GM12878 (cell line): ENCODE measurements around the gene SNRPD3. TPM values are rescaled to one million over a fixed set of nuclear protein-coding genes. Genes with fewer than 3 reads are reported as not detected.

Experiments
- CBFB ChIP-seq: IDR thresholded peaks from 2 replicates; pipeline ENCODE4 v1.6.1; 2016; ENCODE audit warnings: antibody characterized with exemption, low read depth
- CREM ChIP-seq: IDR thresholded peaks from 2 replicates; pipeline ENCODE4 v1.6.1; 2014; ENCODE audit warnings: antibody characterized with exemption, low read depth
- DPF2 ChIP-seq: fragments of 450-650 bp; IDR thresholded peaks from 2 replicates; pipeline ENCODE4 v1.6.1; 2017; ENCODE audit warnings: mild to moderate bottlenecking
- EED ChIP-seq: sonication (generic); IDR thresholded peaks from 2 replicates; pipeline ENCODE4 v1.6.1; 2016; ENCODE audit warnings: antibody characterized with exemption, low read depth
- EGR1 ChIP-seq, 2 experiments: IDR thresholded peaks; 1 replicate in 1 of 2; 2 replicates in 1 of 2; pipeline ENCODE4 v1.6.1; 2011 to 2012; ENCODE audit warnings: low read depth in 2 of 2, low read length in 2 of 2, borderline replicate concordance in 1 of 2, mild to moderate bottlenecking in 1 of 2, moderate library complexity in 1 of 2
- EP300 ChIP-seq, 2 experiments: fragments of 150-350 bp in 1 of 2; IDR thresholded peaks; 2 replicates each; pipeline ENCODE4 v1.6.1; 2011 to 2012; ENCODE audit warnings: low read depth in 2 of 2, low read length in 2 of 2, borderline replicate concordance in 1 of 2, improper control_type of control experiment in 1 of 2, inconsistent platforms in 1 of 2; ENCODE audit not compliant: control insufficient read depth in 1 of 2
- HDGF ChIP-seq: fragments of 450-650 bp; IDR thresholded peaks from 2 replicates; pipeline ENCODE4 v1.6.1; 2016; ENCODE audit warnings: antibody characterized with exemption
- IRF5 ChIP-seq: fragments of 450-650 bp; IDR thresholded peaks from 2 replicates; pipeline ENCODE4 v1.6.1; 2017; ENCODE audit warnings: borderline replicate concordance
- KLF5 ChIP-seq: fragments of 450-650 bp; IDR thresholded peaks from 2 replicates; pipeline ENCODE4 v1.6.1; 2014; ENCODE audit warnings: mild to moderate bottlenecking; ENCODE audit not compliant: partially characterized antibody
- MEF2A ChIP-seq: IDR thresholded peaks from 2 replicates; pipeline ENCODE4 v1.6.1; 2011; ENCODE audit warnings: low read depth, mild to moderate bottlenecking, low read length, moderate library complexity; ENCODE audit not compliant: insufficient read depth
- MEF2B ChIP-seq: fragments of 450-650 bp; IDR thresholded peaks from 2 replicates; pipeline ENCODE4 v1.6.1; 2018; ENCODE audit warnings: mild to moderate bottlenecking, moderate library complexity; ENCODE audit not compliant: partially characterized antibody, poor library complexity, severe bottlenecking
- NBN ChIP-seq: fragments of 450-650 bp; IDR thresholded peaks from 2 replicates; pipeline ENCODE4 v1.6.1; 2016
- NFIC ChIP-seq: IDR thresholded peaks from 2 replicates; pipeline ENCODE4 v1.6.1; 2012; ENCODE audit warnings: low read depth, mild to moderate bottlenecking, inconsistent platforms, low read length, moderate library complexity
- PAX8 ChIP-seq: fragments of 450-650 bp; IDR thresholded peaks from 2 replicates; pipeline ENCODE4 v1.6.1; 2017; ENCODE audit warnings: mild to moderate bottlenecking, moderate library complexity
- POLR2AphosphoS2 ChIP-seq: IDR thresholded peaks from 2 replicates; pipeline ENCODE4 v1.6.1; 2011; ENCODE audit warnings: low read depth, mild to moderate bottlenecking, low read length, improper control_type of control experiment, moderate library complexity
- RELA ChIP-seq: fragments of 450-650 bp; IDR thresholded peaks from 2 replicates; pipeline ENCODE4 v1.8.0; 2014; ENCODE audit warnings: borderline replicate concordance; ENCODE audit not compliant: partially characterized antibody
- RFX5 ChIP-seq: IDR thresholded peaks from 2 replicates; pipeline ENCODE4 v1.6.1; 2011; ENCODE audit warnings: low read depth, low read length, improper control_type of control experiment
- TARDBP ChIP-seq: IDR thresholded peaks from 2 replicates; pipeline ENCODE4 v1.6.1; 2016; ENCODE audit warnings: borderline replicate concordance
- polyA plus RNA-seq, 11 experiments: library from polyadenylated mRNA; depleted of rRNA in 4 of 11; unstranded in 6 of 11; stranded (reverse) in 5 of 11; fragments of >200 nt; fragmentation: Nextera tagmentation in 4 of 11; fragmentation: Illumina TruSeq in 1 of 11; extraction: Ambion mirVana in 4 of 11; extraction: Trizol in 1 of 11; gene quantifications; 1 replicate in 1 of 11; 2 replicates in 10 of 11; pipeline versions ENCODE4 v1.2.1 to v1.2.3, GENCODE V29; 2011 to 2016; ENCODE audit warnings: inconsistent platforms in 2 of 11, missing spikeins in 2 of 11, low read depth in 1 of 11
- total RNA-seq, 4 experiments: library from RNA; depleted of rRNA in 3 of 4; stranded (reverse); fragments of >200 nt in 3 of 4; fragmentation: Illumina TruSeq in 1 of 4; extraction: Trizol in 1 of 4; gene quantifications; 2 replicates each; pipeline versions ENCODE4 v1.2.1 to v1.2.3, GENCODE V29; 2013 to 2021
- TF ChIP-seq, protein P1 (sequence below): fragments of 450-650 bp; IDR thresholded peaks from 2 replicates; pipeline ENCODE4 v1.6.1; 2016; ENCODE audit warnings: mild to moderate bottlenecking
- TF ChIP-seq, protein P2 (sequence below), 3 experiments: IDR thresholded peaks in 2 of 3; conservative IDR thresholded peaks in 1 of 3; 2 replicates each; pipeline ENCODE4 v1.5.1; 2011; ENCODE audit warnings: low read depth in 3 of 3, low read length in 3 of 3, mild to moderate bottlenecking in 3 of 3, control low read depth in 2 of 3, moderate library complexity in 2 of 3, inconsistent platforms in 1 of 3, mixed read lengths in 1 of 3; ENCODE audit not compliant: control insufficient read depth in 2 of 3, insufficient read depth in 1 of 3; ENCODE audit errors: extremely low read depth in 1 of 3
- TF ChIP-seq, protein P3 (sequence below): IDR thresholded peaks from 2 replicates; pipeline ENCODE4 v1.6.1; 2012; ENCODE audit warnings: low read depth, low read length, improper control_type of control experiment
- TF ChIP-seq, protein P4 (sequence below): fragments of 450-650 bp; IDR thresholded peaks from 2 replicates; pipeline ENCODE4 v1.6.1; 2017; ENCODE audit warnings: antibody characterized with exemption, mild to moderate bottlenecking, moderate library complexity

Gene SNRPD3
- total and polyA plus RNA-seq, 10 of the 15 experiments (the other 5 are each of a cell fraction or from before 2014, with no cell fraction given) = 112 to 324 (median 242) TPM

DNA sequence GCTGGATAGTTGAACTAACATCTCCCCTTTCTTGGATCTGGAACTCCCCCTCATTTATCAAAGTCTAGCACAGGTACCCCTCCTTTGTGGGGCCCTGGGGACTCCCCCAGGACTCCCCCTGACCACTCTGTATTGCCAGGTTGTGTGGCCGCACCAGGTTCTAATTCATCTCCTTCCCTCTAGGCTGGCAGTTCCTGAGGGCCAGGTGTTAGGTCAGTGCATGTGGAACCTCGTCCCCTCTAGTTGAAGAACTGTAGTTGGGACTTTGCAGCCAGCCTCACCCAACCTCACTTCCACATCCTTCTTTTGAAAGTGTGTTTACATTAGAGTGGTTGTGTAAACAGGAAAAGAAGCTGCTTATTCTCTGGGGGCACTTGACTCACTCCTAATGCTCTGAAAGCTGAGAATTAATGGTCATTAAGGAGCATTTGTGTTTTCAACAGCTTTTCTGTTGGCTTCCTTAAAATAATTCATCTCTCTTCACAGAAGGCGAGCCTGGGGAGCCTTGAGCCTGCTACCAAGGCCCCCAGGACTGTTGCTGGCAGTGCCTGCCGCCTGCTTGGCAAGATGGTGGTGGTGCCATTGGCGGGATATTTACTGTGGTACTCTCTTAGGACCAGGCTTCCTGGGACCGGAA lies 48.9 kb upstream of the SNRPD3 start (continued):
- TF ChIP-seq IRF5 (no peak), POLR2AphosphoS2 (no peak), NBN (no peak), NFIC (peak; percentile 42; the same call in 1 of the 2 replicates), RELA (peak; percentile 59), TARDBP (no peak), MEF2B (peak; percentile 67), RFX5 (no peak), EGR1 (IDR thresholded peaks at IDR 0.05; ENCODE audit: borderline replicate concordance in 1 of 2, low read depth in 2 of 2, low read length in 2 of 2) (no peak), MEF2A (no peak), CREM (peak; percentile 20; the same call in 1 of the 2 replicates), PAX8 (no peak), EP300 (IDR thresholded peaks at IDR 0.05; ENCODE audit: borderline replicate concordance in 1 of 2, control insufficient read depth in 1 of 2, low read depth in 2 of 2, low read length in 2 of 2) (0 out of 4 replicates have a peak, but pooled peaks of 1 of the 2 experiments have one; percentile 21), DPF2 (no peak; the same call in none of the 2 replicates), HDGF (no peak), CBFB (no peak), KLF5 (peak; percentile 51), EED (peak; percentile 64; the same call in 1 of the 2 replicates)
- TF ChIP-seq, protein P1, sequence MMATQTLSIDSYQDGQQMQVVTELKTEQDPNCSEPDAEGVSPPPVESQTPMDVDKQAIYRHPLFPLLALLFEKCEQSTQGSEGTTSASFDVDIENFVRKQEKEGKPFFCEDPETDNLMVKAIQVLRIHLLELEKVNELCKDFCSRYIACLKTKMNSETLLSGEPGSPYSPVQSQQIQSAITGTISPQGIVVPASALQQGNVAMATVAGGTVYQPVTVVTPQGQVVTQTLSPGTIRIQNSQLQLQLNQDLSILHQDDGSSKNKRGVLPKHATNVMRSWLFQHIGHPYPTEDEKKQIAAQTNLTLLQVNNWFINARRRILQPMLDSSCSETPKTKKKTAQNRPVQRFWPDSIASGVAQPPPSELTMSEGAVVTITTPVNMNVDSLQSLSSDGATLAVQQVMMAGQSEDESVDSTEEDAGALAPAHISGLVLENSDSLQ = peak; percentile 88
- TF ChIP-seq, protein P2, sequence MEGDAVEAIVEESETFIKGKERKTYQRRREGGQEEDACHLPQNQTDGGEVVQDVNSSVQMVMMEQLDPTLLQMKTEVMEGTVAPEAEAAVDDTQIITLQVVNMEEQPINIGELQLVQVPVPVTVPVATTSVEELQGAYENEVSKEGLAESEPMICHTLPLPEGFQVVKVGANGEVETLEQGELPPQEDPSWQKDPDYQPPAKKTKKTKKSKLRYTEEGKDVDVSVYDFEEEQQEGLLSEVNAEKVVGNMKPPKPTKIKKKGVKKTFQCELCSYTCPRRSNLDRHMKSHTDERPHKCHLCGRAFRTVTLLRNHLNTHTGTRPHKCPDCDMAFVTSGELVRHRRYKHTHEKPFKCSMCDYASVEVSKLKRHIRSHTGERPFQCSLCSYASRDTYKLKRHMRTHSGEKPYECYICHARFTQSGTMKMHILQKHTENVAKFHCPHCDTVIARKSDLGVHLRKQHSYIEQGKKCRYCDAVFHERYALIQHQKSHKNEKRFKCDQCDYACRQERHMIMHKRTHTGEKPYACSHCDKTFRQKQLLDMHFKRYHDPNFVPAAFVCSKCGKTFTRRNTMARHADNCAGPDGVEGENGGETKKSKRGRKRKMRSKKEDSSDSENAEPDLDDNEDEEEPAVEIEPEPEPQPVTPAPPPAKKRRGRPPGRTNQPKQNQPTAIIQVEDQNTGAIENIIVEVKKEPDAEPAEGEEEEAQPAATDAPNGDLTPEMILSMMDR (IDR thresholded peaks at IDR 0.05 in 2 of 3, conservative IDR thresholded peaks at IDR 0.05 in 1 of 3; ENCODE audit: control insufficient read depth in 2 of 3, extremely low read depth in 1 of 3, insufficient read depth in 1 of 3, low read depth in 3 of 3, low read length in 3 of 3) = no peak
- TF ChIP-seq, protein P3, sequence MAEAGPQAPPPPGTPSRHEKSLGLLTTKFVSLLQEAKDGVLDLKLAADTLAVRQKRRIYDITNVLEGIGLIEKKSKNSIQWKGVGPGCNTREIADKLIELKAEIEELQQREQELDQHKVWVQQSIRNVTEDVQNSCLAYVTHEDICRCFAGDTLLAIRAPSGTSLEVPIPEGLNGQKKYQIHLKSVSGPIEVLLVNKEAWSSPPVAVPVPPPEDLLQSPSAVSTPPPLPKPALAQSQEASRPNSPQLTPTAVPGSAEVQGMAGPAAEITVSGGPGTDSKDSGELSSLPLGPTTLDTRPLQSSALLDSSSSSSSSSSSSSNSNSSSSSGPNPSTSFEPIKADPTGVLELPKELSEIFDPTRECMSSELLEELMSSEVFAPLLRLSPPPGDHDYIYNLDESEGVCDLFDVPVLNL = no peak
- TF ChIP-seq, protein P4, sequence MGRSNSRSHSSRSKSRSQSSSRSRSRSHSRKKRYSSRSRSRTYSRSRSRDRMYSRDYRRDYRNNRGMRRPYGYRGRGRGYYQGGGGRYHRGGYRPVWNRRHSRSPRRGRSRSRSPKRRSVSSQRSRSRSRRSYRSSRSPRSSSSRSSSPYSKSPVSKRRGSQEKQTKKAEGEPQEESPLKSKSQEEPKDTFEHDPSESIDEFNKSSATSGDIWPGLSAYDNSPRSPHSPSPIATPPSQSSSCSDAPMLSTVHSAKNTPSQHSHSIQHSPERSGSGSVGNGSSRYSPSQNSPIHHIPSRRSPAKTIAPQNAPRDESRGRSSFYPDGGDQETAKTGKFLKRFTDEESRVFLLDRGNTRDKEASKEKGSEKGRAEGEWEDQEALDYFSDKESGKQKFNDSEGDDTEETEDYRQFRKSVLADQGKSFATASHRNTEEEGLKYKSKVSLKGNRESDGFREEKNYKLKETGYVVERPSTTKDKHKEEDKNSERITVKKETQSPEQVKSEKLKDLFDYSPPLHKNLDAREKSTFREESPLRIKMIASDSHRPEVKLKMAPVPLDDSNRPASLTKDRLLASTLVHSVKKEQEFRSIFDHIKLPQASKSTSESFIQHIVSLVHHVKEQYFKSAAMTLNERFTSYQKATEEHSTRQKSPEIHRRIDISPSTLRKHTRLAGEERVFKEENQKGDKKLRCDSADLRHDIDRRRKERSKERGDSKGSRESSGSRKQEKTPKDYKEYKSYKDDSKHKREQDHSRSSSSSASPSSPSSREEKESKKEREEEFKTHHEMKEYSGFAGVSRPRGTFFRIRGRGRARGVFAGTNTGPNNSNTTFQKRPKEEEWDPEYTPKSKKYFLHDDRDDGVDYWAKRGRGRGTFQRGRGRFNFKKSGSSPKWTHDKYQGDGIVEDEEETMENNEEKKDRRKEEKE = no peak
